H1 (cell line): ENCODE results near the gene MYH16. TPM values are rescaled to one million over a fixed set of nuclear protein-coding genes. Genes with fewer than 3 reads are reported as not detected.

Experiments used
- CTCF ChIA-PET: fragments of 300-600 bp; sonication (Branson Sonifier 250); formaldehyde crosslinking; loops from one replicate; lab custom pipeline; 2021; ENCODE audit not compliant: partially characterized antibody; lab: Charles Lee
- POLR2A ChIA-PET: fragments of 300-600 bp; sonication (Branson Sonifier 250); formaldehyde crosslinking; loops from one replicate; lab custom pipeline; 2021; ENCODE audit warnings: inconsistent platforms; ENCODE audit not compliant: partially characterized antibody; lab: Charles Lee
- DNase-seq, 2 experiments: peaks; one replicate each; pipeline versions ENCODE4 v3.0.0 to v3.0.0-alpha.2; 2010 to 2022; ENCODE audit warnings: low spot score in 2 of 2, low read depth in 1 of 2, mixed read lengths in 1 of 2
- FAIRE-seq: peaks from 2 replicates; lab custom pipeline; 2011; peaks lifted over from hg19 to GRCh38; lab: Jason Lieb, UNC
- H2AFZ ChIP-seq: 2 replicates; pipeline ENCODE4 v1.8.1; 2012; ENCODE audit warnings: low read length, inconsistent platforms
- H2AK5ac ChIP-seq: 2 replicates; pipeline ENCODE4 v1.6.1; 2013; ENCODE audit warnings: low read depth, low read length
- H2BK120ac ChIP-seq: replicated peaks from 2 replicates; pipeline ENCODE3; 2013; ENCODE audit warnings: low read depth, low read length, inconsistent platforms
- H2BK12ac ChIP-seq: 2 replicates; pipeline ENCODE4 v1.6.1; 2013; ENCODE audit warnings: low read depth, low read length
- H2BK15ac ChIP-seq: 2 replicates; pipeline ENCODE4 v1.6.1; 2013; ENCODE audit warnings: low read length
- H2BK20ac ChIP-seq: 2 replicates; pipeline ENCODE4 v1.6.1; 2013; ENCODE audit warnings: low read length
- H2BK5ac ChIP-seq: 2 replicates; pipeline ENCODE4 v1.6.1; 2013; ENCODE audit warnings: low read depth, low read length
- H3K14ac ChIP-seq: 2 replicates; pipeline ENCODE4 v1.6.1; 2013; ENCODE audit warnings: inconsistent platforms; ENCODE audit not compliant: insufficient read length
- H3K18ac ChIP-seq: 2 replicates; pipeline ENCODE4 v1.6.1; 2013; ENCODE audit warnings: low read length; ENCODE audit errors: extremely low read depth
- H3K23ac ChIP-seq: 2 replicates; pipeline ENCODE4 v1.6.1; 2013; ENCODE audit warnings: inconsistent platforms; ENCODE audit not compliant: insufficient read length
- H3K23me2 ChIP-seq: 2 replicates; pipeline ENCODE4 v1.6.1; 2013; ENCODE audit warnings: low read depth, low read length
- H3K27ac ChIP-seq: 2 replicates; pipeline ENCODE4 v1.6.1; 2011; ENCODE audit warnings: low read depth, low read length, inconsistent platforms
- H3K27me3 ChIP-seq, 4 experiments: replicated peaks in 1 of 4; 1 replicate in 1 of 4; 2 replicates in 3 of 4; pipeline versions ENCODE4 v1.6.1 to v1.8.1; 2011 to 2013; ENCODE audit warnings: low read length in 3 of 4, mild to moderate bottlenecking in 3 of 4, inconsistent platforms in 2 of 4, mixed read lengths in 2 of 4, moderate library complexity in 1 of 4; ENCODE audit not compliant: control insufficient read depth in 3 of 4, insufficient read depth in 3 of 4; ENCODE audit errors: extremely low read depth in 1 of 4
- H3K36me3 ChIP-seq, 4 experiments: 2 replicates each; pipeline versions ENCODE4 v1.6.1 to v1.8.1; 2011 to 2013; ENCODE audit warnings: mild to moderate bottlenecking in 4 of 4, low read length in 3 of 4, moderate library complexity in 2 of 4, control low read depth in 1 of 4, inconsistent platforms in 1 of 4; ENCODE audit not compliant: insufficient read depth in 4 of 4, control insufficient read depth in 2 of 4
- H3K4ac ChIP-seq: replicated peaks from 2 replicates; pipeline ENCODE3; 2013; ENCODE audit warnings: low read length, low read depth, mixed read lengths, inconsistent platforms; ENCODE audit not compliant: insufficient read length
- H3K4me1 ChIP-seq, 4 experiments: replicated peaks in 1 of 4; 1 replicate in 1 of 4; 2 replicates in 3 of 4; pipeline versions ENCODE4 v1.6.1 to v1.8.1; 2011 to 2013; ENCODE audit warnings: low read length in 3 of 4, inconsistent platforms in 2 of 4, mixed read lengths in 1 of 4; ENCODE audit not compliant: insufficient read depth in 4 of 4, control insufficient read depth in 3 of 4
- H3K4me2 ChIP-seq, 2 experiments: 2 replicates each; pipeline versions ENCODE4 v1.6.1 to v1.8.1; 2011 to 2013; ENCODE audit warnings: low read depth in 2 of 2, low read length in 2 of 2, control low read depth in 1 of 2, inconsistent platforms in 1 of 2, mild to moderate bottlenecking in 1 of 2; ENCODE audit not compliant: insufficient read depth in 1 of 2
- H3K4me3 ChIP-seq, 4 experiments: fragments of 200-600, 300-600 bp in 1 of 4; sonication (generic), shearing (Covaris generic), sonication (Bioruptor Twin) in 1 of 4; 2 replicates each; pipeline versions ENCODE4 v1.5.1 to v1.8.1; 2011 to 2016; ENCODE audit warnings: low read length in 4 of 4, low read depth in 3 of 4, control low read depth in 2 of 4, inconsistent platforms in 2 of 4, mild to moderate bottlenecking in 2 of 4, mixed read lengths in 1 of 4, moderate library complexity in 1 of 4; ENCODE audit not compliant: insufficient read depth in 2 of 4; ENCODE audit errors: extremely low read depth in 1 of 4
- H3K56ac ChIP-seq: replicated peaks from 2 replicates; pipeline ENCODE3; 2013; ENCODE audit warnings: low read depth, mild to moderate bottlenecking, mixed read lengths, low read length, inconsistent platforms; ENCODE audit not compliant: insufficient read length
- H3K79me1 ChIP-seq: 2 replicates; pipeline ENCODE4 v1.6.1; 2013; ENCODE audit warnings: low read depth, low read length, control low read depth
- H3K79me2 ChIP-seq, 2 experiments: 2 replicates each; pipeline versions ENCODE4 v1.6.1 to v1.8.1; 2012 to 2013; ENCODE audit warnings: low read length in 2 of 2, mild to moderate bottlenecking in 2 of 2, inconsistent platforms in 1 of 2; ENCODE audit not compliant: insufficient read depth in 2 of 2, control insufficient read depth in 1 of 2
- H3K9ac ChIP-seq, 4 experiments: replicated peaks in 1 of 4; 1 replicate in 1 of 4; 2 replicates in 3 of 4; pipeline versions ENCODE4 v1.6.1 to v1.8.1; 2011 to 2013; ENCODE audit warnings: low read depth in 3 of 4, low read length in 3 of 4, control low read depth in 2 of 4, mild to moderate bottlenecking in 2 of 4, moderate library complexity in 2 of 4, inconsistent platforms in 1 of 4; ENCODE audit errors: extremely low read depth in 1 of 4
- H3K9me3 ChIP-seq, 2 experiments: 2 replicates each; pipeline versions ENCODE4 v1.6.1 to v1.8.1; 2012 to 2013; ENCODE audit warnings: mild to moderate bottlenecking in 2 of 2, moderate library complexity in 2 of 2, control low read depth in 1 of 2, inconsistent platforms in 1 of 2, low read depth in 1 of 2, low read length in 1 of 2, mixed read lengths in 1 of 2; ENCODE audit not compliant: insufficient read depth in 2 of 2
- H4K20me1 ChIP-seq, 2 experiments: replicated peaks in 1 of 2; 2 replicates each; pipeline versions ENCODE3 to v1.8.1; 2011 to 2013; ENCODE audit warnings: inconsistent platforms in 2 of 2, low read length in 2 of 2, mild to moderate bottlenecking in 1 of 2; ENCODE audit not compliant: insufficient read depth in 2 of 2, control insufficient read depth in 1 of 2
- H4K5ac ChIP-seq: 2 replicates; pipeline ENCODE4 v1.6.1; 2013; ENCODE audit warnings: low read length, low read depth, mixed read lengths, inconsistent platforms; ENCODE audit not compliant: insufficient read length
- H4K8ac ChIP-seq: 2 replicates; pipeline ENCODE4 v1.8.0; 2013; ENCODE audit warnings: mild to moderate bottlenecking, moderate library complexity, low read length, inconsistent platforms; ENCODE audit not compliant: insufficient read depth; ENCODE audit errors: extremely low read depth
- H4K91ac ChIP-seq: replicated peaks from 2 replicates; pipeline ENCODE3; 2013; ENCODE audit warnings: low read length, mixed read lengths, inconsistent platforms; ENCODE audit not compliant: insufficient read length
- ATF3 ChIP-seq: IDR thresholded peaks from 2 replicates; pipeline ENCODE4 v1.6.1; 2011; ENCODE audit warnings: low read depth, mild to moderate bottlenecking, low read length; ENCODE audit not compliant: insufficient read depth
- E2F6 ChIP-seq: IDR thresholded peaks from 2 replicates; pipeline ENCODE4 v1.6.1; 2012; ENCODE audit warnings: inconsistent platforms
- GTF2F1 ChIP-seq: IDR thresholded peaks from 2 replicates; pipeline ENCODE4 v1.6.1; 2012; ENCODE audit warnings: low read depth, low read length, improper control_type of control experiment, borderline replicate concordance
- JUN ChIP-seq: IDR thresholded peaks from 2 replicates; pipeline ENCODE4 v1.6.1; 2011; ENCODE audit warnings: low read depth, mild to moderate bottlenecking, improper control_type of control experiment, low read length
- SIN3A ChIP-seq, 2 experiments: IDR thresholded peaks in 1 of 2; conservative IDR thresholded peaks in 1 of 2; 2 replicates each; pipeline ENCODE4 v1.6.1; 2011 to 2012; ENCODE audit warnings: low read length in 2 of 2, improper control_type of control experiment in 1 of 2, low read depth in 1 of 2, mild to moderate bottlenecking in 1 of 2
- TEAD4 ChIP-seq: IDR thresholded peaks from 2 replicates; pipeline ENCODE4 v1.6.1; 2012; ENCODE audit warnings: low read depth, low read length, inconsistent platforms, mixed read lengths
- ZNF274 ChIP-seq: IDR thresholded peaks from 2 replicates; pipeline ENCODE4 v1.7.0; 2012; ENCODE audit warnings: low read length, borderline replicate concordance; ENCODE audit errors: extremely low read depth
- WGBS, 2 experiments: shearing (Covaris generic) in 1 of 2; methylation state at CpG; one replicate each; pipeline versions ENCODE4 v1.1.6 to v1.1.7; 2013 to 2015; ENCODE audit warnings: low lambda C conversion rate in 2 of 2, mixed read lengths in 2 of 2, inconsistent platforms in 1 of 2, low coverage in 1 of 2, missing lambda C conversion rate in 1 of 2; ENCODE audit not compliant: insufficient replicate concordance in 2 of 2, insufficient coverage in 1 of 2, insufficient read length in 1 of 2; ENCODE audit errors: extremely low coverage in 1 of 2, missing lambda C conversion rate in 1 of 2; 5-methylcytosine and 5-hydroxymethylcytosine counted together
- polyA plus RNA-seq, 7 experiments: library from polyadenylated mRNA; depleted of rRNA in 3 of 7; stranded (reverse) in 5 of 7; unstranded in 2 of 7; fragments of >200 nt in 5 of 7; fragments of 200-250 nt in 2 of 7; gene quantifications; 1 replicate in 5 of 7; 2 replicates in 1 of 7; 4 replicates in 1 of 7; pipeline versions ENCODE4 v1.2.1 to v1.2.3, GENCODE V29; 2011 to 2013; ENCODE audit warnings: missing spikeins in 2 of 7, mixed read lengths in 2 of 7
- total RNA-seq: library from RNA; stranded (reverse); fragmentation: NEBNext Ultra II Directional; extraction: Animal tissue kit (Norgen Biotek cat#: 25700); gene quantifications from 2 replicates; pipeline ENCODE4 v1.2.1, GENCODE V29; 2021

Gene MYH16
- total and polyA plus RNA-seq, 2 of the 8 experiments (the other 6 are each of a cell fraction or from before 2014, with no cell fraction given), result not detected

- Histone ChIP-seq H3K27ac (no peak overlapping the region), H3K79me2 (no peaks in the 10 kb centered on the region), H3K14ac (no peak overlapping the region), H4K91ac (no peak overlapping the region), H2BK5ac (no peak overlapping the region), H2BK20ac (no peak overlapping the region), H4K20me1 (no peaks in the 10 kb centered on the region), H3K23ac (no peak overlapping the region), H3K9me3 (no peaks in the 10 kb centered on the region), H2AK5ac (no peak overlapping the region), H2BK15ac (no peak overlapping the region), H2BK120ac (no peak overlapping the region), H3K4me1 (peaks cover 0 to 5% (median 2%) of the 10 kb centered on the region in 4 experiments; a peak in 3 of 7 replicates), H3K56ac (no peak overlapping the region), H3K4me2 (no peak overlapping the region), H3K27me3 (no peaks in the 10 kb centered on the region), H3K18ac (no peak overlapping the region), H3K79me1 (no peaks in the 10 kb centered on the region), H2BK12ac (no peak overlapping the region), H4K8ac (no peak overlapping the region), H3K36me3 (no peaks in the 10 kb centered on the region), H3K9ac (no peak overlapping the region), H3K23me2 (no peaks in the 10 kb centered on the region), H3K4me3 (no peak overlapping the region), H2AFZ (no peak overlapping the region), H4K5ac (no peak overlapping the region), H3K4ac (no peak overlapping the region)
- FAIRE-seq, result no peak
- TF ChIP-seq ZNF274, result no peak
- no peak for TF ChIP-seq JUN
- TF ChIP-seq ATF3, result no peak
- TF ChIP-seq E2F6, result no peak
- no peak for TF ChIP-seq GTF2F1
- no peak for TF ChIP-seq TEAD4
- no peak for TF ChIP-seq SIN3A (conservative IDR thresholded peaks at IDR 0.05 in 1 of 2, IDR thresholded peaks at IDR 0.05 in 1 of 2; ENCODE audit: low read depth in 1 of 2, low read length in 2 of 2)
- WGBS, 2 experiments, result 91% methylated on average over 8 of the region's 8 CpGs; no CpG with 5 or more reads in 1 of the 2 experiments
- POLR2A ChIA-PET, result interaction anchor here (1.5 kb wide), 1 partner anchor 11 kb away, joined by 3 read pairs; no protein-coding TSS in a partner anchor
- DNase-seq, result no peak
- CTCF ChIA-PET, result interaction anchor here (0.8 to 1.6 kb wide), 2 partner anchors 18 to 19 kb away, joined by 3 read pairs; no protein-coding TSS in a partner anchor
Measured at GRCh38 chr7:99249985-99250575, 22.6 kb upstream of the MYH16 start.
